K562 (cell line): ENCODE measurements around the gene ZNF135. TPM values are rescaled to one million over a fixed set of nuclear protein-coding genes. Genes with fewer than 3 reads are reported as not detected.

Experiments used
- CBX2 ChIP-seq: fragments of 200-600 bp; sonication (generic); IDR thresholded peaks from one replicate; pipeline ENCODE4 v1.6.1; 2012; ENCODE audit warnings: mild to moderate bottlenecking, low read length, inconsistent platforms; ENCODE audit not compliant: insufficient read depth, poor library complexity, severe bottlenecking
- CHD7 ChIP-seq: fragments of 200-600 bp; sonication (generic); IDR thresholded peaks from one replicate; pipeline ENCODE4 v1.6.1; 2012; ENCODE audit warnings: mild to moderate bottlenecking, low read depth, low read length, inconsistent platforms
- PPARD ChIP-seq: fragments of 250-450 bp; sonication (Bioruptor Pico); IDR thresholded peaks from 2 replicates; pipeline ENCODE4 v1.8.0; 2022; ENCODE audit warnings: inconsistent platforms, mild to moderate bottlenecking, moderate library complexity
- STAT5B ChIP-seq: fragments of 250-450 bp; sonication (Bioruptor Pico); IDR thresholded peaks from 2 replicates; pipeline ENCODE4 v1.8.0; 2021; ENCODE audit warnings: mild to moderate bottlenecking, inconsistent platforms
- polyA plus RNA-seq, 8 experiments: library from polyadenylated mRNA; depleted of rRNA in 4 of 8; stranded (reverse) in 5 of 8; unstranded in 3 of 8; fragments of >200 nt; fragmentation: Nextera tagmentation in 2 of 8; fragmentation: Illumina TruSeq in 1 of 8; extraction: Ambion mirVana in 2 of 8; extraction: Trizol in 1 of 8; gene quantifications; 2 replicates each; pipeline versions ENCODE4 v1.2.1 to v1.2.3, GENCODE V29; 2011 to 2014; ENCODE audit warnings: inconsistent platforms in 1 of 8, missing spikeins in 1 of 8
- total RNA-seq, 7 experiments: library from RNA; depleted of rRNA in 6 of 7; stranded (reverse); fragments of >200 nt in 6 of 7; fragmentation: Illumina TruSeq in 2 of 7; extraction: Trizol in 2 of 7; gene quantifications; 2 replicates each; pipeline versions ENCODE4 v1.2.1 to v1.2.3, GENCODE V29; 2011 to 2021; ENCODE audit warnings: low replicate concordance in 1 of 7
- TF ChIP-seq, protein P1 (sequence below), 2 experiments: fragments of 150-350 bp in 1 of 2; IDR thresholded peaks; 2 replicates each; pipeline ENCODE4 v1.6.1; 2012 to 2016; ENCODE audit warnings: low read depth in 2 of 2, low read length in 2 of 2, mild to moderate bottlenecking in 1 of 2, moderate library complexity in 1 of 2

ZNF135 gene
- total and polyA plus RNA-seq, 9 of the 15 experiments (the other 6 are each of a cell fraction or from before 2014, with no cell fraction given): not detected

GRCh38 chr19:58097781-58098681, 38.9 kb downstream of the ZNF135 start, which contains the start of gene ZSCAN18 (continued):
- TF ChIP-seq, protein P1, sequence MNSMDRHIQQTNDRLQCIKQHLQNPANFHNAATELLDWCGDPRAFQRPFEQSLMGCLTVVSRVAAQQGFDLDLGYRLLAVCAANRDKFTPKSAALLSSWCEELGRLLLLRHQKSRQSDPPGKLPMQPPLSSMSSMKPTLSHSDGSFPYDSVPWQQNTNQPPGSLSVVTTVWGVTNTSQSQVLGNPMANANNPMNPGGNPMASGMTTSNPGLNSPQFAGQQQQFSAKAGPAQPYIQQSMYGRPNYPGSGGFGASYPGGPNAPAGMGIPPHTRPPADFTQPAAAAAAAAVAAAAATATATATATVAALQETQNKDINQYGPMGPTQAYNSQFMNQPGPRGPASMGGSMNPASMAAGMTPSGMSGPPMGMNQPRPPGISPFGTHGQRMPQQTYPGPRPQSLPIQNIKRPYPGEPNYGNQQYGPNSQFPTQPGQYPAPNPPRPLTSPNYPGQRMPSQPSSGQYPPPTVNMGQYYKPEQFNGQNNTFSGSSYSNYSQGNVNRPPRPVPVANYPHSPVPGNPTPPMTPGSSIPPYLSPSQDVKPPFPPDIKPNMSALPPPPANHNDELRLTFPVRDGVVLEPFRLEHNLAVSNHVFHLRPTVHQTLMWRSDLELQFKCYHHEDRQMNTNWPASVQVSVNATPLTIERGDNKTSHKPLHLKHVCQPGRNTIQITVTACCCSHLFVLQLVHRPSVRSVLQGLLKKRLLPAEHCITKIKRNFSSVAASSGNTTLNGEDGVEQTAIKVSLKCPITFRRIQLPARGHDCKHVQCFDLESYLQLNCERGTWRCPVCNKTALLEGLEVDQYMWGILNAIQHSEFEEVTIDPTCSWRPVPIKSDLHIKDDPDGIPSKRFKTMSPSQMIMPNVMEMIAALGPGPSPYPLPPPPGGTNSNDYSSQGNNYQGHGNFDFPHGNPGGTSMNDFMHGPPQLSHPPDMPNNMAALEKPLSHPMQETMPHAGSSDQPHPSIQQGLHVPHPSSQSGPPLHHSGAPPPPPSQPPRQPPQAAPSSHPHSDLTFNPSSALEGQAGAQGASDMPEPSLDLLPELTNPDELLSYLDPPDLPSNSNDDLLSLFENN (IDR thresholded peaks at IDR 0.05; ENCODE audit: low read depth in 2 of 2, low read length in 2 of 2): no peak
- no peak for TF ChIP-seq CHD7
- no peak for TF ChIP-seq PPARD (CRISPR knock-in tag)
- TF ChIP-seq CBX2: no peak
- no peak for TF ChIP-seq STAT5B (CRISPR knock-in tag)
